Measurements from ENCODE around the gene BCL3.

BCL3 gene

DNA sequence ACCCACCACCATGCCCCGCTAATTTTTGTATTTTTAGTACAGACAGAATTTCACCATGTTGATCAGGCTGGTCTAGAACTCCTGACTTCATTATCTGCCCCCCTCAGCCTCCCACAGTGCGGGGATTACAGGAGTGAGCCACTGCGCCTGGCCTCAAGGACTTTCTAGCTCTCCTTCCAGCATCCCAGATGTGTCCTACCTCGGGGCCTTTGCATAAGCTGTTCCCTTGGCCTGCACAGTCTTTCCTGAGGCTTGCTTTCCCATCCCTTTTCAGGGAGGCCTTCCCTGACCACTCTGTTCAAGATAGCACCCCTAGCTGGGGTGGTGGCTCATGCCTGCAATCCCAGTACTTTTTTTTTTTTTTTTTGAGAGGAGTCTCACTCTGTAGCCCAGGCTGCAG lies 46.1 kb downstream of the BCL3 start:
- H3K4me3 ChIP-seq (ENCODE audit: low read length), result no peak overlapping the region
- DNase-seq (ENCODE audit: low read depth), result no peak
- no peak for TF ChIP-seq CTCF (IDR thresholded peaks at IDR 0.05; ENCODE audit: insufficient read depth, low read depth, low read length, missing control alignments)

DNA sequence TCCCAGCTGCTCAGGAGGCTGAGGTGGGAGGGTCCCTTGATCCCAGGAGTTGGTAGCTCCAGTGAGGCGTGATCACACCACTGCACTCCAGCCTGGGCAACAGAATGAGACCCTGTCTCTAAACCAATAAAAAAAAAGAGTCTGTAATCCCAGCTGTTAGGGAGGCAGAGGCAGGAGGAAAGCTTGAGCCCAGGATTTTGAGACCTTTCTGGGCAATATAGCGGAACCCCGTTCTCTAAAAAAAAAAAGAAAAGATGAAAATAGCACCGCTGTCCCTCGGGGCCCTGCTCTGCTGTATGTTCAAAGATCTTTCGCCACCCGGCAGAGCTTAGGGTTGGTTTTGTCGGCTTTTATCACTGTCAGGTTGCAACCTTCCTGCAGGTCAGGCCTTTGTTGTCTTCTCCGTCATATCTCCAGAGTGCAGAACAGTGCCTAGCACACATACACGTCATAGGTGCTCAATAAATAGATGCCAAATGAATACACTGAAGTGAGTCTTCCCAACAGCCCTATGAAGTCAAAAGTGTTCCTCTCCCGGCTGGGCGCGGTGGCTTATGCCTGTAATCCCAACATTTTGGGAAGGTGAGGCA lies 47.0 kb downstream of the BCL3 start:
- no peak overlapping the region for H3K4me3 ChIP-seq (ENCODE audit: low read length)
- DNase-seq (ENCODE audit: low read depth), result no peak
- TF ChIP-seq CTCF (IDR thresholded peaks at IDR 0.05; ENCODE audit: insufficient read depth, low read depth, low read length, missing control alignments), result no peak

DNA sequence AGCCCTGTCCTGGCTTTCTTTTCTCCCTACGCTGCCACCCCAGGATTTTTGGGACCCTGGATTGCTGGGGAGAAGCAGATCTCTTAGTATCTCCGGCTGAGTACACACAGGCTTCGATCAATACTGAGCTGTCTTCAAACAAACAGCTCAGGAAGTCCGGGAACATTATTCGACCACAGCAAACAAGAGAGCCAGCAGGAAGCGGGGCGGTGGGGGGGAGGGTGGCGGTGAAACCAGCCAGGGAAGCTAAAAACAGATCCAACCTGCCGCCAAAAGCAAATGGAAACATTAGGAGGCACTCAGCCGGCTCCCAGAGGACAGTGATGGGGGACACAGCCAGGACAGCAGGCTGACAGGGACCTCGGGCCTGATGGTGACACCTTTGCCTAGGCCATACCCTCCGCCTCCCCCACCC lies 48.2 kb downstream of the BCL3 start:
- DNase-seq (ENCODE audit: low read depth), result no peak
- no peak overlapping the region for H3K4me3 ChIP-seq (ENCODE audit: low read length)
- no peak for TF ChIP-seq CTCF (IDR thresholded peaks at IDR 0.05; ENCODE audit: insufficient read depth, low read depth, low read length, missing control alignments)

DNA sequence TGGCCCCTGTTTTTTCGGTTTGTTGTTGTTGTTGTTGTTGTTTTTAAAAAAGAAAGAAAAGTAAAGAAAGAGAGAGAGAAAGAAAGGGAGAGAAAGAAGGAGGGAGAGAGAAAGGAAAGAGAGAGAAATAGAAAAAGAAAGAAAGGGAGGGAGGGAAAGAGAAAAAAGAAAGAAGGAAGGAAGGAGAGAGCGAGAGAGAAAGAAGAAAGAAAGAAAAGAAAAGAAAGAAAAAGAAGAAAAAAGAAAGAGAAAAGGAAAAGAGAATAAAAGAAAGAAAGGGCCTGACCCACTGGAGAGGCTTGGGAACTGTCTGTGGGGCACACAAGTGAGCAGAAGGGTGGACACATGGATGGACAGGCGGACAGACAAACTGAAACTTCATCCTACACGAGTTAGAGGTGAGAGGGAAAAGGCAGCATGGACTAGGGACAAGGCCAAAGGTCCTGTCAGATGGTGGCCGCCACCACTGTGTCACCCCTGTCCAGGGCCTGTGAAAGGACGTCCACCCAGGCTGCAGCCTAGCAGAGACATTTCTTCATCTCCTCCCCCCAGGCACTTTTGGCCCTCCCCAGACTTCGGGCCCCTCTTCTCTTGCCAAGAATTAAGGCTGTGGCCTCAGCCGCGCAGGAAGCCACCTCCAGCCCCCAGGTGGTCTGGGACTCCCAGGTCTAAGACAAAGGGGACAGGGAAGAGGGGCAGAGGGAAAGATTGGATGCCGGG lies 51.3 kb downstream of the BCL3 start:
- no peak for DNase-seq (ENCODE audit: low read depth)
- no peak for TF ChIP-seq CTCF (IDR thresholded peaks at IDR 0.05; ENCODE audit: insufficient read depth, low read depth, low read length, missing control alignments)
- no peak overlapping the region for H3K4me3 ChIP-seq (ENCODE audit: low read length)

GRCh38 chr19:44800461-44800860 lies 52.0 kb downstream of the BCL3 start:
- peak; percentile 92 for TF ChIP-seq CTCF (IDR thresholded peaks at IDR 0.05; ENCODE audit: insufficient read depth, low read depth, low read length, missing control alignments)
- peak; percentile 78 for DNase-seq (ENCODE audit: low read depth)
- no peak overlapping the region for H3K4me3 ChIP-seq (ENCODE audit: low read length)

DNA sequence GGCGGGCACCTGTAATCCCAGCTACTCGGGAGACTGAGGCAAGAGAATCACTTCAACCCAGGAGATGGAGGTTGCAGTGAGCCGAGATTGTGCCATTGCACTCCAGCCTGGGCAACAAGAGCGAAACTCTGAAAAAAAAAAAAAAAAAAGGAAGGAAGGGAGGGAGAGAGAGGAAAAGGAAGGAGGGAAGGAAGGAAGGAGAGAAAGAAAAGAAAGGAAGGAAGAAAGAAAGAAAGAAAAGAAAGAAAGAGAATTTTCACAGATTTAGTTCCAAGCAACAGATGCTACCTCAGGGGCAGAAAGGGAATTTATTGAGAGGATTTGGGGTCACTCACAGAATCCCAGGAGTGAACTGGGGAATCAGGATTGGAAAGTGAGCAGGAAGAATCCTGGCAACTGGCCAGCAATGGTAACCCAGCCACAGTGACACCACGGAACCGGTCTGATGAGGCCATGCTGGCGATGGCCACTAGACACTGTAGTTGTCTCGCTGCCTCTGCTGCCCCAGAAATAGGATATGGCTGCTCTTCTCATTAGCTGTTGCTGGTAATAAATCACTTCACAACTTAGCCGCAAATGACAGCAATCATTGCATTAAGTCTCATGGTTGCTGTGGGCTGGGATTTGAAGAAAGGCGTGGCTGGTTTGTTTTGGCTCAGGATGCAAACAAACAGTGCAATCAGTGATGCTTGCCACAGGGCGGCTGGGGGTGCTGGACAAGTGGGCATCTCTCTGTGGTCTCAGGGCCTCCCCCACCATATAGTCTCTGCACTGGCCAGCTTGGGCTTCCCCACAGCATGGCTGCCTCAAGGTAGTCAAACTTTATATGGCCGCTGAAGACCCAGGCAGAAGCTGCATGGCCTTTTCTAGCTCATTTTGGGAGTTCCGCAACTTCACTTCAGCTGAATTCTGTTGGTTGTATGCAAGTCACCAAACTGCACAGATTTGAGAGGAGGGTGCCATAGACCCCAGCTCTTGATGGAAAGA lies 55.2 kb downstream of the BCL3 start:
- peak; percentile 23 for DNase-seq (ENCODE audit: low read depth)
- H3K4me3 ChIP-seq (ENCODE audit: low read length), result no peak overlapping the region
- no peak for TF ChIP-seq CTCF (IDR thresholded peaks at IDR 0.05; ENCODE audit: insufficient read depth, low read depth, low read length, missing control alignments)

All from epithelial cell of esophagus (primary cell).